DND-41 (cell line): Measurements from ENCODE around the gene PDZRN3.

Experiments used
- ATAC-seq: fragments of 200-7000 bp; cut with Tn5 transposase; 3 replicates; pipeline ENCODE4 v1.9.1; 2021; ENCODE audit warnings: low read depth; ENCODE audit not compliant: insufficient read depth
- DNase-seq: peaks from one replicate; pipeline ENCODE4 v3.0.0-alpha.2; 2020
- H2AFZ ChIP-seq: 2 replicates; pipeline ENCODE4 v1.6.0; 2012; ENCODE audit warnings: low read depth, low read length
- H3K27ac ChIP-seq: 2 replicates; pipeline ENCODE4 v1.5.1; 2012; ENCODE audit warnings: low read length, inconsistent platforms
- H3K27me3 ChIP-seq: fragments of 200-600 bp; sonication (generic); 2 replicates; pipeline ENCODE4 v1.6.0; 2012; ENCODE audit warnings: low read length, mild to moderate bottlenecking, inconsistent platforms; ENCODE audit not compliant: insufficient read depth, poor library complexity
- H3K36me3 ChIP-seq: 2 replicates; pipeline ENCODE4 v1.5.1; 2012; ENCODE audit warnings: low read length, inconsistent platforms; ENCODE audit not compliant: insufficient read depth
- H3K4me1 ChIP-seq: 2 replicates; pipeline ENCODE4 v1.5.1; 2012; ENCODE audit warnings: mild to moderate bottlenecking, low read length; ENCODE audit not compliant: insufficient read depth
- H3K4me2 ChIP-seq: 2 replicates; pipeline ENCODE4 v1.6.0; 2012; ENCODE audit warnings: mild to moderate bottlenecking, moderate library complexity, low read length, inconsistent platforms; ENCODE audit not compliant: insufficient read depth
- H3K4me3 ChIP-seq, 2 experiments: fragments of 200-600 bp in 1 of 2; shearing (Covaris generic) in 1 of 2; 2 replicates each; pipeline ENCODE4 v1.5.1; 2012 to 2016; ENCODE audit warnings: inconsistent platforms in 2 of 2, low read length in 2 of 2, mild to moderate bottlenecking in 2 of 2, low read depth in 1 of 2, moderate library complexity in 1 of 2
- H3K79me2 ChIP-seq: 2 replicates; pipeline ENCODE4 v1.6.0; 2012; ENCODE audit warnings: low read length, inconsistent platforms; ENCODE audit not compliant: insufficient read depth
- H3K9ac ChIP-seq: 2 replicates; pipeline ENCODE4 v1.6.0; 2012; ENCODE audit warnings: low read depth, mild to moderate bottlenecking, inconsistent platforms, low read length, moderate library complexity
- H3K9me3 ChIP-seq: 2 replicates; pipeline ENCODE4 v1.5.1; 2012; ENCODE audit warnings: low read length, moderate library complexity, mild to moderate bottlenecking, inconsistent platforms; ENCODE audit not compliant: insufficient read depth, severe bottlenecking
- H4K20me1 ChIP-seq: 2 replicates; pipeline ENCODE4 v1.6.0; 2012; ENCODE audit warnings: low read length; ENCODE audit not compliant: insufficient read depth
- EZH2 ChIP-seq: IDR thresholded peaks from 3 replicates; pipeline ENCODE4 v1.6.1; 2012; ENCODE audit warnings: borderline replicate concordance, low read depth, mild to moderate bottlenecking, moderate library complexity, low read length, inconsistent platforms; ENCODE audit not compliant: severe bottlenecking
- TF ChIP-seq, protein P1 (sequence below): IDR thresholded peaks from 2 replicates; pipeline ENCODE4 v1.5.1; 2012; ENCODE audit warnings: borderline replicate concordance, low read length, moderate library complexity, mild to moderate bottlenecking; ENCODE audit not compliant: poor library complexity, severe bottlenecking; ENCODE audit errors: extremely low read depth

The PDZRN3 gene

DNA sequence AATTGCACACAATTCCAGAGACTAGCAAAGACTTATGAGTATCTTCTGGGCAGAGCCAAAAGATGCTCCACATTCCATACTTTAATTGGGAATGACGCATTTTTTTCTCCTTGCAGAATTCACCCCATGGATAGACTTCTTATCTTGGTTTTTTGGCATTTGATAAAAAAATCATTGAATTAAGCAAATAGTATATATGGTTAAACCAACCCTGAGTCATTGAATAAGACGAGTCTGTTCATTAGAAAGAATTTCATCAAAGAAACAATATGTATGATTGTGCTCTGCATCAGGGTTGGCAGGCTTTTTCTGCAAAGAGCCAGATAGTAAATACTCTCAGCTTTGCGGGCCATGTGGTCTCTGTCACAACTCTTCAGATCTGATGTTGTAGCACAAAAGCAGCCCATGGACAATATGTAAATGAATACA is 9.2 kb upstream of the PDZRN3 start:
- DNase-seq (no peak), ATAC-seq (no peak)
- no peak overlapping the region for H3K4me2 ChIP-seq
- H3K79me2 ChIP-seq, result no peaks in the 10 kb centered on the region
- no peaks in the 10 kb centered on the region for H3K36me3 ChIP-seq
- H3K27ac ChIP-seq, result no peak overlapping the region
- H3K27me3 ChIP-seq, result no peaks in the 10 kb centered on the region
- TF ChIP-seq, protein P1, sequence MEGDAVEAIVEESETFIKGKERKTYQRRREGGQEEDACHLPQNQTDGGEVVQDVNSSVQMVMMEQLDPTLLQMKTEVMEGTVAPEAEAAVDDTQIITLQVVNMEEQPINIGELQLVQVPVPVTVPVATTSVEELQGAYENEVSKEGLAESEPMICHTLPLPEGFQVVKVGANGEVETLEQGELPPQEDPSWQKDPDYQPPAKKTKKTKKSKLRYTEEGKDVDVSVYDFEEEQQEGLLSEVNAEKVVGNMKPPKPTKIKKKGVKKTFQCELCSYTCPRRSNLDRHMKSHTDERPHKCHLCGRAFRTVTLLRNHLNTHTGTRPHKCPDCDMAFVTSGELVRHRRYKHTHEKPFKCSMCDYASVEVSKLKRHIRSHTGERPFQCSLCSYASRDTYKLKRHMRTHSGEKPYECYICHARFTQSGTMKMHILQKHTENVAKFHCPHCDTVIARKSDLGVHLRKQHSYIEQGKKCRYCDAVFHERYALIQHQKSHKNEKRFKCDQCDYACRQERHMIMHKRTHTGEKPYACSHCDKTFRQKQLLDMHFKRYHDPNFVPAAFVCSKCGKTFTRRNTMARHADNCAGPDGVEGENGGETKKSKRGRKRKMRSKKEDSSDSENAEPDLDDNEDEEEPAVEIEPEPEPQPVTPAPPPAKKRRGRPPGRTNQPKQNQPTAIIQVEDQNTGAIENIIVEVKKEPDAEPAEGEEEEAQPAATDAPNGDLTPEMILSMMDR, result no peak
- TF ChIP-seq EZH2, result no peak
- no peak overlapping the region for H3K4me3 ChIP-seq
- no peak overlapping the region for H3K9ac ChIP-seq
- H3K9me3 ChIP-seq, result no peaks in the 10 kb centered on the region
- H3K4me1 ChIP-seq, result no peaks in the 10 kb centered on the region
- H2AFZ ChIP-seq, result no peak overlapping the region
- no peaks in the 10 kb centered on the region for H4K20me1 ChIP-seq

DNA sequence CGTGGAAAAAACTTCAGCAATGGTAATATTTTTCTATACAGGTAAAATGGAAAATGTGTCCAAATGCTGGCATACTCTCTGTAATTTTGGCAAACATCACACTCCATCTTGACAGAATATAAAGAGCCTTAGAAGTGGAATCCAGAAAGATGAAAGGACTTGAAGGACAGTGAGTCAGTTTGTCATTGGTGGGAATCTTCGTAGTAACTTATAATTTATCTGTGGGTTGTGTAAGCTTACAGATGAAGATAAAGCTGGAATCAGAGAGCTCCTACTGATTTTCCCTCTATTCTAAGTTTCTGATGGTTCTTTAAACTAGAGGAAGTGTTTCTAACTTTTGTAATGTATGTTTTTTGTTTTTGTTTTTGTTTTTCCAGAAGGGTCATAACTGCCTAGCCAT is 8.7 kb upstream of the PDZRN3 start:
- DNase-seq (no peak), ATAC-seq (no peak)
- Histone ChIP-seq H3K27ac (no peak overlapping the region), H3K27me3 (no peaks in the 10 kb centered on the region), H3K79me2 (no peaks in the 10 kb centered on the region), H2AFZ (no peak overlapping the region), H3K9me3 (no peaks in the 10 kb centered on the region), H3K4me3 (no peak overlapping the region), H4K20me1 (no peaks in the 10 kb centered on the region), H3K36me3 (no peaks in the 10 kb centered on the region), H3K4me1 (no peaks in the 10 kb centered on the region), H3K4me2 (no peak overlapping the region), H3K9ac (no peak overlapping the region)
- TF ChIP-seq, protein P1, result no peak
- TF ChIP-seq EZH2, result no peak

DNA sequence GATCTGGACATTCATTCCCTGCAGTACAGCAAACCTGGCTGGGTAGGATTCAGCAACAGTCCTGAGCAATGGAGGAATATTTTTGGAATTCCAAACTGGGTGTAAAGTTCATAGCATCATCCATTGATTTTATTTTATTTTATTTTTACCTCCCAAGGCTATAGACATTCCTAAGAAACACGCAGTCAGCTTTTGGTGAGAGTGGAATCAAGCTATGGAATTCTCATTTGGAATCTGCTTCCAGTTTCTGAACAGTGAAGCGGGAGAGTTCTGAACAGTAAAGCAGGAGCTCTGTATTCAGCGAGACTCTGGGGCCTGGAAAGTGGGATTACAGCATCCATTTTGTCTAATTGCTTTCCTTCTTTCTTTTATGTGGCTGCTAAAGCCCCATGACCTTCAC is 1.4 kb upstream of the PDZRN3 start:
- DNase-seq, result no peak
- Histone ChIP-seq H3K4me1 (no peaks in the 10 kb centered on the region), H3K9ac (no peak overlapping the region), H3K4me2 (no peak overlapping the region), H3K27ac (no peak overlapping the region), H3K27me3 (peaks cover 5% of the 10 kb centered on the region), H3K4me3 (no peak overlapping the region), H2AFZ (no peak overlapping the region), H4K20me1 (no peaks in the 10 kb centered on the region), H3K79me2 (no peaks in the 10 kb centered on the region), H3K9me3 (no peaks in the 10 kb centered on the region), H3K36me3 (no peaks in the 10 kb centered on the region)
- TF ChIP-seq, protein P1, result no peak
- TF ChIP-seq EZH2, result no peak
- ATAC-seq, result no peak

DNA sequence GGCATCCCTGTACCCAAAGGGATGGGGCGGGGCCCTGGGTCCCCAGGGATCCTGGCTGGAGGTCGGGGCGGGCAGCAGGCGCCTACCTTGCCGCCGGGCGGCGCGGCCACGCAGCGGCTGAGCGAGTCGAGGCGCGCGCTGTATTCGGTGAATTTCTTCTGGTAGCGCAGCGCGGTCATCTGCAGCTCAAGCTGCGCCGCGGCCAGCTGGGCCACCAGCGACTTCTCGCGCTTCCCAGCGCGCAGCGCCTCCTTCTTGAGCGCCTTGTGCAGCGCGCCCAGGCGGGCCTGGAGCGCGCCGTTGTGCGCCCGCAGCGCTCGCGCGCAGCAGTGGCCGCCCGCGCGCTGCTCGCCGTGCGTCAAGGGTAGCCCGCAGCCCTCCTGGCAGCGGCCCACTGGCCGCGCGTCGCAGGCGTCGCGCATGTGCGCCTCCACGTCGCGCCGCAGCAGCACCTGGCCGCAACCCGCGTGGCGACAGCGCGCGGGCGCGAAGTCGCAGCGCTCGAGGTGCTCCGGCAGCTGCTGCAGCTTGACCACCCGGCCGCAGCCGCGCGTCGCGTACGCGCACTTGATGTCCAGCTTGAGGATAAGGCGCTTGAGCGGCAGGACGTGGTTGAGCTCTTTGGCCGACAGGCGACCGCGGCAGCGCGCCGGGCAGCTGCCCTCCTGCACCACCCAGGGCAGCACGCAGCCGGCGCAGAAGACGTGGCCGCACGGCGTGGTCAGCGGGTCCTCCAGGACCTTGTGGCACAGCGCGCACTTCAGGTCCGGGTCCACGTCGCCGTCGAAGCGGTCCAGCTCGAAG is 522 bp downstream of the PDZRN3 start:
- H3K36me3 ChIP-seq, result no peaks in the 10 kb centered on the region
- H2AFZ ChIP-seq, result no peak overlapping the region
- TF ChIP-seq, protein P1, result no peak
- no peak for TF ChIP-seq EZH2
- DNase-seq (no peak), ATAC-seq (no peak)
- H3K9ac ChIP-seq, result no peak overlapping the region
- peaks cover 5% of the 10 kb centered on the region for H3K27me3 ChIP-seq
- no peaks in the 10 kb centered on the region for H3K79me2 ChIP-seq
- H3K4me1 ChIP-seq, result no peaks in the 10 kb centered on the region
- H3K9me3 ChIP-seq, result no peaks in the 10 kb centered on the region
- H4K20me1 ChIP-seq, result no peaks in the 10 kb centered on the region
- no peak overlapping the region for H3K4me2 ChIP-seq
- H3K4me3 ChIP-seq, result no peak overlapping the region
- H3K27ac ChIP-seq, result no peak overlapping the region
